GM12873 (cell line): Measurements from ENCODE around the gene PAPPA2.

ENCODE experiments used
- CTCF ChIP-seq: IDR thresholded peaks from 2 replicates; pipeline ENCODE4 v1.5.1; 2012; ENCODE audit warnings: low read depth, mild to moderate bottlenecking, moderate library complexity, low read length, control low read depth; ENCODE audit not compliant: insufficient read depth; ENCODE audit errors: missing control alignments

Gene PAPPA2

GRCh38 chr1:176462674-176463378 is at the start of gene PAPPA2:
TSS of gene PAPPA2 (plus strand) at chr1:176463175. CDS start at chr1:176556323, 93,148 bp downstream.
- TF ChIP-seq CTCF, result no peak

GRCh38 chr1:176416777-176417176 is 46.2 kb upstream of the PAPPA2 start:
- no peak for TF ChIP-seq CTCF

- TF ChIP-seq CTCF, result no peak
These were observed 28.7 kb upstream of the PAPPA2 start for GRCh38 chr1:176434234-176434633.

GRCh38 chr1:176436251-176436650 is 26.7 kb upstream of the PAPPA2 start:
- no peak for TF ChIP-seq CTCF

GRCh38 chr1:176440176-176440575 is 22.8 kb upstream of the PAPPA2 start:
- no peak for TF ChIP-seq CTCF

GRCh38 chr1:176444286-176444685 is 18.7 kb upstream of the PAPPA2 start:
- no peak for TF ChIP-seq CTCF

GRCh38 chr1:176445402-176445801 is 17.6 kb upstream of the PAPPA2 start:
- TF ChIP-seq CTCF, result no peak
